C4-2B (cell line): ENCODE measurements around the gene CEP131.

ENCODE experiments used
- ZFX ChIP-seq: fragments of 450-650 bp; IDR thresholded peaks from 2 replicates; pipeline ENCODE4 v1.6.1; 2017
- TF ChIP-seq, protein P1 (sequence below): fragments of 450-650 bp; conservative IDR thresholded peaks from 2 replicates; pipeline ENCODE4 v1.5.1; 2017; ENCODE audit warnings: mild to moderate bottlenecking

DNA sequence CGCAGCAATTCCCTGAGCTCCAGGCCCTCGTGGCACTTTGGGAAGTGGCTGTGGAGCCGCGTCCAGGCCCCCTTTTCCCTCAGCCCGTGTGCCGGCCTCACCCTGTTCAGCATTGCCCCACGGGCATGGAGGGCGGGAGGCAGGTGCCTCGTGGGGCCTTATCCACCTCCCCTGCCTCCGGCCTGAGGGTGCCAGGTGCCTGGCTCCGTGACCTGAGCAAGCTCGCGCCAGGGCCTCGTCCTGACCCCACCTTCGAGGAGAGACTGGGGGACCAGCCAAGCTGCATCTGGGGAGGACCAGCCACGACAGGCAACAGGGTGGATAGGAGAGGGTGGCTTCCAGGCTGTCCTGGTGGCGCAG, 29.7 kb downstream of the CEP131 start:
- TF ChIP-seq ZFX, result no peak
- TF ChIP-seq, protein P1, sequence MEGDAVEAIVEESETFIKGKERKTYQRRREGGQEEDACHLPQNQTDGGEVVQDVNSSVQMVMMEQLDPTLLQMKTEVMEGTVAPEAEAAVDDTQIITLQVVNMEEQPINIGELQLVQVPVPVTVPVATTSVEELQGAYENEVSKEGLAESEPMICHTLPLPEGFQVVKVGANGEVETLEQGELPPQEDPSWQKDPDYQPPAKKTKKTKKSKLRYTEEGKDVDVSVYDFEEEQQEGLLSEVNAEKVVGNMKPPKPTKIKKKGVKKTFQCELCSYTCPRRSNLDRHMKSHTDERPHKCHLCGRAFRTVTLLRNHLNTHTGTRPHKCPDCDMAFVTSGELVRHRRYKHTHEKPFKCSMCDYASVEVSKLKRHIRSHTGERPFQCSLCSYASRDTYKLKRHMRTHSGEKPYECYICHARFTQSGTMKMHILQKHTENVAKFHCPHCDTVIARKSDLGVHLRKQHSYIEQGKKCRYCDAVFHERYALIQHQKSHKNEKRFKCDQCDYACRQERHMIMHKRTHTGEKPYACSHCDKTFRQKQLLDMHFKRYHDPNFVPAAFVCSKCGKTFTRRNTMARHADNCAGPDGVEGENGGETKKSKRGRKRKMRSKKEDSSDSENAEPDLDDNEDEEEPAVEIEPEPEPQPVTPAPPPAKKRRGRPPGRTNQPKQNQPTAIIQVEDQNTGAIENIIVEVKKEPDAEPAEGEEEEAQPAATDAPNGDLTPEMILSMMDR, result no peak
